ENCODE data around the gene LSG1. TPM values are rescaled to one million over a fixed set of nuclear protein-coding genes. Genes with fewer than 3 reads are reported as not detected.

LSG1 gene
- total and polyA plus RNA-seq, 2 donors from 2014 or later = 14.8 to 33.3 TPM

- H3K36me3 ChIP-seq (ENCODE audit: control insufficient read depth in 2 of 3, insufficient read depth in 3 of 3, low read length in 3 of 3) = peaks cover 6 to 49% (median 36%) of the 10 kb centered on the region in 3 donors
- no peaks in the 10 kb centered on the region for H3K27me3 ChIP-seq (ENCODE audit: control insufficient read depth, insufficient read depth, low read length)
- no peak for TF ChIP-seq CTCF (IDR thresholded peaks at IDR 0.05; ENCODE audit: borderline replicate concordance, extremely low read depth, insufficient read depth)
- FAIRE-seq (no peak), DNase-seq (no peak)
- intact Hi-C loops (cut with DNase I) = no loop called here
- no peaks in the 10 kb centered on the region for H3K4me1 ChIP-seq (ENCODE audit: control insufficient read depth in 2 of 3, insufficient read depth in 2 of 3, low read depth in 1 of 3, low read length in 3 of 3)
- H3K9ac ChIP-seq (ENCODE audit: low read length in 3 of 3) = no peak overlapping the region
- H3K9me3 ChIP-seq (ENCODE audit: control insufficient read depth in 2 of 3, insufficient read depth in 1 of 3, low read length in 3 of 3) = no peaks in the 10 kb centered on the region
- H3K27ac ChIP-seq (ENCODE audit: low read depth in 2 of 2, low read length in 2 of 2) = no peak overlapping the region
- H3K4me3 ChIP-seq (ENCODE audit: low read length in 3 of 3) = no peak overlapping the region
Observed at GRCh38 chr3:194647747-194648146, 24.2 kb downstream of the LSG1 start.

GRCh38 chr3:194642769-194643168 is 29.2 kb downstream of the LSG1 start:
- no peaks in the 10 kb centered on the region for H3K9me3 ChIP-seq (ENCODE audit: control insufficient read depth in 2 of 3, insufficient read depth in 1 of 3, low read length in 3 of 3)
- no peak overlapping the region for H3K4me3 ChIP-seq (ENCODE audit: low read length in 3 of 3)
- no peak overlapping the region for H3K9ac ChIP-seq (ENCODE audit: low read length in 3 of 3)
- H3K36me3 ChIP-seq (ENCODE audit: control insufficient read depth in 2 of 3, insufficient read depth in 3 of 3, low read length in 3 of 3) = peaks cover 5 to 19% (median 13%) of the 10 kb centered on the region in 3 donors
- H3K27ac ChIP-seq (ENCODE audit: low read depth in 2 of 2, low read length in 2 of 2) = no peak overlapping the region
- H3K27me3 ChIP-seq (ENCODE audit: control insufficient read depth, insufficient read depth, low read length) = no peaks in the 10 kb centered on the region
- no peak for FAIRE-seq
- no peak for DNase-seq
- intact Hi-C loops (cut with DNase I) = no loop called here
- TF ChIP-seq CTCF (IDR thresholded peaks at IDR 0.05; ENCODE audit: borderline replicate concordance, extremely low read depth, insufficient read depth) = no peak
- H3K4me1 ChIP-seq (ENCODE audit: control insufficient read depth in 2 of 3, insufficient read depth in 2 of 3, low read depth in 1 of 3, low read length in 3 of 3) = no peaks in the 10 kb centered on the region

GRCh38 chr3:194640829-194641228 is 31.2 kb downstream of the LSG1 start:
- intact Hi-C loops (cut with DNase I) = no loop called here
- no peak for TF ChIP-seq CTCF (IDR thresholded peaks at IDR 0.05; ENCODE audit: borderline replicate concordance, extremely low read depth, insufficient read depth)
- Histone ChIP-seq H3K4me1 (ENCODE audit: control insufficient read depth in 2 of 3, insufficient read depth in 2 of 3, low read depth in 1 of 3, low read length in 3 of 3) (no peaks in the 10 kb centered on the region), H3K27me3 (ENCODE audit: control insufficient read depth, insufficient read depth, low read length) (no peaks in the 10 kb centered on the region), H3K4me3 (ENCODE audit: low read length in 3 of 3) (no peak overlapping the region), H3K27ac (ENCODE audit: low read depth in 2 of 2, low read length in 2 of 2) (no peak overlapping the region), H3K9me3 (ENCODE audit: control insufficient read depth in 2 of 3, insufficient read depth in 1 of 3, low read length in 3 of 3) (no peaks in the 10 kb centered on the region), H3K9ac (ENCODE audit: low read length in 3 of 3) (no peak overlapping the region), H3K36me3 (ENCODE audit: control insufficient read depth in 2 of 3, insufficient read depth in 3 of 3, low read length in 3 of 3) (peaks cover 5 to 17% (median 10%) of the 10 kb centered on the region in 3 donors)
- FAIRE-seq (no peak), DNase-seq (no peak)

- DNase-seq (no peak), FAIRE-seq (no peak)
- Histone ChIP-seq H3K27ac (ENCODE audit: low read depth in 2 of 2, low read length in 2 of 2) (no peak overlapping the region), H3K36me3 (ENCODE audit: control insufficient read depth in 2 of 3, insufficient read depth in 3 of 3, low read length in 3 of 3) (peaks cover 3 to 5% (median 4%) of the 10 kb centered on the region in 3 donors), H3K9me3 (ENCODE audit: control insufficient read depth in 2 of 3, insufficient read depth in 1 of 3, low read length in 3 of 3) (no peaks in the 10 kb centered on the region), H3K9ac (ENCODE audit: low read length in 3 of 3) (no peak overlapping the region), H3K4me1 (ENCODE audit: control insufficient read depth in 2 of 3, insufficient read depth in 2 of 3, low read depth in 1 of 3, low read length in 3 of 3) (no peaks in the 10 kb centered on the region), H3K4me3 (ENCODE audit: low read length in 3 of 3) (no peak overlapping the region), H3K27me3 (ENCODE audit: control insufficient read depth, insufficient read depth, low read length) (no peaks in the 10 kb centered on the region)
- intact Hi-C loops (cut with DNase I) = no loop called here
- TF ChIP-seq CTCF (IDR thresholded peaks at IDR 0.05; ENCODE audit: borderline replicate concordance, extremely low read depth, insufficient read depth) = no peak
Observed at GRCh38 chr3:194638991-194639605, 32.9 kb downstream of the LSG1 start.

Measured in kidney (tissue), 14 donors.